ENCODE measurements around the gene ABCA12.

GRCh38 chr2:214899751-214900150 lies 238.7 kb downstream of the ABCA12 start:
- no peak for TF ChIP-seq CTCF (IDR thresholded peaks at IDR 0.05 in 2 of 3, conservative IDR thresholded peaks at IDR 0.05 in 1 of 3; ENCODE audit: borderline replicate concordance in 1 of 3, insufficient read depth in 1 of 3, low read depth in 2 of 3, low read length in 2 of 3)
- no peak for TF ChIP-seq CEBPB (IDR thresholded peaks at IDR 0.05; ENCODE audit: low read depth)
- TF ChIP-seq RAD21 (IDR thresholded peaks at IDR 0.05; ENCODE audit: low read depth), result no peak
- TF ChIP-seq YY1 (IDR thresholded peaks at IDR 0.05; ENCODE audit: extremely low read depth, insufficient replicate concordance, low read depth, low read length), result no peak
- TF ChIP-seq POLR2AphosphoS5 (IDR thresholded peaks at IDR 0.05; ENCODE audit: low read depth, low read length), result no peak
- no peak for TF ChIP-seq REST (IDR thresholded peaks at IDR 0.05; ENCODE audit: low read depth)
- no peak for TF ChIP-seq POLR2A (IDR thresholded peaks at IDR 0.05; ENCODE audit: borderline replicate concordance, extremely low read depth, insufficient read depth, insufficient read length)
- no peak for TF ChIP-seq ZFX (IDR thresholded peaks at IDR 0.05)

Data from HCT116 (cell line).